ENCODE data around the gene MYO5B.

The MYO5B gene

DNA sequence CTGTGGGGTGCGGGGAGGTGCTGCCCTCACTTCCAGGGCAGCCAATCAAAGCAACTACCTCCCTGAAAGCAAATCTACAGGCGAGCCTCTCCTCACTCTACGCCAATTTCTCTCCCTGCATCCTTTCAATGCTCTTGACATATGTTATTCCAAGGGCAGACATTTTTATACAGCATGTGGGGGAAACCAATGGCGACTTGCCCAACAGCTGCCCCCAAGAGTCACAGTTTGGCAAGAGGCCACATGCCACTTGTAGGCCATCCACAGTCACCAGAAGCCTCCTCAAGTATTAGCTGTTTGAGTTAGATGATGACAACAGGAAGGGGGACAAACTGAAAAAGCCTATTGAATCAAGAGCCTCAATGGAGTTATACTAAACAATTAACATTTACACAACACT, 114.6 kb downstream of the MYO5B start:
- no peak overlapping the region for H3K27ac ChIP-seq
- no peak overlapping the region for H3K4me2 ChIP-seq
- H3K79me2 ChIP-seq (ENCODE audit: insufficient read depth, low read depth): no peaks in the 10 kb centered on the region
- H3K4me1 ChIP-seq (ENCODE audit: low read depth, poor library complexity, severe bottlenecking): no peaks in the 10 kb centered on the region
- no peak overlapping the region for H2AFZ ChIP-seq (ENCODE audit: low read depth)
- H4K20me1 ChIP-seq (ENCODE audit: insufficient read depth): no peaks in the 10 kb centered on the region
- no peak overlapping the region for H3K4me3 ChIP-seq (IDR thresholded peaks at IDR 0.05; ENCODE audit: insufficient read depth, low read depth, low read length)
- H3K9ac ChIP-seq: no peak overlapping the region
- no peaks in the 10 kb centered on the region for H3K27me3 ChIP-seq (ENCODE audit: insufficient read depth, low read depth)
- H3K36me3 ChIP-seq (ENCODE audit: insufficient read depth): no peaks in the 10 kb centered on the region
- TF ChIP-seq CTCF (conservative IDR thresholded peaks at IDR 0.05; ENCODE audit: low read depth, low read length): no peak

GRCh38 chr18:50079571-50080295, 115.2 kb downstream of the MYO5B start:
- Histone ChIP-seq H3K4me2 (no peak overlapping the region), H3K4me3 (IDR thresholded peaks at IDR 0.05; ENCODE audit: insufficient read depth, low read depth, low read length) (no peak overlapping the region), H3K27ac (no peak overlapping the region), H3K4me1 (ENCODE audit: low read depth, poor library complexity, severe bottlenecking) (no peaks in the 10 kb centered on the region), H4K20me1 (ENCODE audit: insufficient read depth) (no peaks in the 10 kb centered on the region), H3K27me3 (ENCODE audit: insufficient read depth, low read depth) (no peaks in the 10 kb centered on the region), H3K79me2 (ENCODE audit: insufficient read depth, low read depth) (no peaks in the 10 kb centered on the region), H3K9ac (no peak overlapping the region), H3K36me3 (ENCODE audit: insufficient read depth) (no peaks in the 10 kb centered on the region), H2AFZ (ENCODE audit: low read depth) (no peak overlapping the region)
- TF ChIP-seq CTCF (conservative IDR thresholded peaks at IDR 0.05; ENCODE audit: low read depth, low read length): no peak

GRCh38 chr18:50076277-50076676, 118.7 kb downstream of the MYO5B start:
- no peaks in the 10 kb centered on the region for H3K4me1 ChIP-seq (ENCODE audit: low read depth, poor library complexity, severe bottlenecking)
- no peaks in the 10 kb centered on the region for H3K27me3 ChIP-seq (ENCODE audit: insufficient read depth, low read depth)
- H3K79me2 ChIP-seq (ENCODE audit: insufficient read depth, low read depth): no peaks in the 10 kb centered on the region
- H3K27ac ChIP-seq: no peak overlapping the region
- TF ChIP-seq CTCF (conservative IDR thresholded peaks at IDR 0.05; ENCODE audit: low read depth, low read length): no peak
- no peaks in the 10 kb centered on the region for H3K36me3 ChIP-seq (ENCODE audit: insufficient read depth)
- no peak overlapping the region for H3K4me3 ChIP-seq (IDR thresholded peaks at IDR 0.05; ENCODE audit: insufficient read depth, low read depth, low read length)
- no peak overlapping the region for H2AFZ ChIP-seq (ENCODE audit: low read depth)
- H3K4me2 ChIP-seq: no peak overlapping the region
- no peak overlapping the region for H3K9ac ChIP-seq
- no peaks in the 10 kb centered on the region for H4K20me1 ChIP-seq (ENCODE audit: insufficient read depth)

DNA sequence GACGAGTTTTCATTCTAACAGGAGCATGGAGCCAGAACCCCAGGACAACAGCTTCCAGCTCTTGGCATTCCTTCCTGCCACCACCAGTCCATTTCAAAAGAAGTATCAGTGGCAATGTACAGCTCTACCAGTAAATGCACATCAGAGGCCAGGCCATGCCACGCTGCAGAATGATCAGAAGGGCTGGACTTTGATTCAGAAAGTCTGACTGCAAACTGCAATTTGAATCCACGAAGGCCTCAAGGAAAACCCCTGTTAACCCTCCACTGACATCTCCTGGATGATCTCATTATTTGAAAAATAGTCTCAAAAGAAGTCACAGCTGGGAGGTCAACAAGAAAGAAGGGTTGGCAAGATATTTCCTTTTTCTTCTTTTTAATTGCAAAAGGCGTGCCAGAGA, 119.2 kb downstream of the MYO5B start:
- Histone ChIP-seq H2AFZ (ENCODE audit: low read depth) (no peak overlapping the region), H3K4me2 (no peak overlapping the region)

More for the DNA sequence above, 119.2 kb downstream of the MYO5B start:
- Histone ChIP-seq H3K36me3 (ENCODE audit: insufficient read depth) (no peaks in the 10 kb centered on the region), H3K9ac (no peak overlapping the region), H3K4me3 (IDR thresholded peaks at IDR 0.05; ENCODE audit: insufficient read depth, low read depth, low read length) (no peak overlapping the region), H3K27ac (no peak overlapping the region), H3K79me2 (ENCODE audit: insufficient read depth, low read depth) (no peaks in the 10 kb centered on the region), H3K27me3 (ENCODE audit: insufficient read depth, low read depth) (no peaks in the 10 kb centered on the region), H4K20me1 (ENCODE audit: insufficient read depth) (no peaks in the 10 kb centered on the region), H3K4me1 (ENCODE audit: low read depth, poor library complexity, severe bottlenecking) (no peaks in the 10 kb centered on the region)
- TF ChIP-seq CTCF (conservative IDR thresholded peaks at IDR 0.05; ENCODE audit: low read depth, low read length): no peak
